H1 (cell line): ENCODE data around the gene GRIA1. TPM values are rescaled to one million over a fixed set of nuclear protein-coding genes. Genes with fewer than 3 reads are reported as not detected.

ENCODE experiments used
- CTCF ChIA-PET: fragments of 300-600 bp; sonication (Branson Sonifier 250); formaldehyde crosslinking; loops from one replicate; lab custom pipeline; 2021; ENCODE audit not compliant: partially characterized antibody; lab: Charles Lee
- POLR2A ChIA-PET: fragments of 300-600 bp; sonication (Branson Sonifier 250); formaldehyde crosslinking; loops from one replicate; lab custom pipeline; 2021; ENCODE audit warnings: inconsistent platforms; ENCODE audit not compliant: partially characterized antibody; lab: Charles Lee
- DNase-seq, 2 experiments: peaks; one replicate each; pipeline versions ENCODE4 v3.0.0 to v3.0.0-alpha.2; 2010 to 2022; ENCODE audit warnings: low spot score in 2 of 2, low read depth in 1 of 2, mixed read lengths in 1 of 2
- FAIRE-seq: peaks from 2 replicates; lab custom pipeline; 2011; peaks lifted over from hg19 to GRCh38; lab: Jason Lieb, UNC
- H2AFZ ChIP-seq: 2 replicates; pipeline ENCODE4 v1.8.1; 2012; ENCODE audit warnings: low read length, inconsistent platforms
- H2AK5ac ChIP-seq: 2 replicates; pipeline ENCODE4 v1.6.1; 2013; ENCODE audit warnings: low read depth, low read length
- H2BK120ac ChIP-seq: replicated peaks from 2 replicates; pipeline ENCODE3; 2013; ENCODE audit warnings: low read depth, low read length, inconsistent platforms
- H2BK12ac ChIP-seq: 2 replicates; pipeline ENCODE4 v1.6.1; 2013; ENCODE audit warnings: low read depth, low read length
- H2BK15ac ChIP-seq: 2 replicates; pipeline ENCODE4 v1.6.1; 2013; ENCODE audit warnings: low read length
- H2BK20ac ChIP-seq: 2 replicates; pipeline ENCODE4 v1.6.1; 2013; ENCODE audit warnings: low read length
- H2BK5ac ChIP-seq: 2 replicates; pipeline ENCODE4 v1.6.1; 2013; ENCODE audit warnings: low read depth, low read length
- H3K14ac ChIP-seq: 2 replicates; pipeline ENCODE4 v1.6.1; 2013; ENCODE audit warnings: inconsistent platforms; ENCODE audit not compliant: insufficient read length
- H3K18ac ChIP-seq: 2 replicates; pipeline ENCODE4 v1.6.1; 2013; ENCODE audit warnings: low read length; ENCODE audit errors: extremely low read depth
- H3K23ac ChIP-seq: 2 replicates; pipeline ENCODE4 v1.6.1; 2013; ENCODE audit warnings: inconsistent platforms; ENCODE audit not compliant: insufficient read length
- H3K23me2 ChIP-seq: 2 replicates; pipeline ENCODE4 v1.6.1; 2013; ENCODE audit warnings: low read depth, low read length
- H3K27ac ChIP-seq: 2 replicates; pipeline ENCODE4 v1.6.1; 2011; ENCODE audit warnings: low read depth, low read length, inconsistent platforms
- H3K27me3 ChIP-seq, 4 experiments: replicated peaks in 1 of 4; 1 replicate in 1 of 4; 2 replicates in 3 of 4; pipeline versions ENCODE4 v1.6.1 to v1.8.1; 2011 to 2013; ENCODE audit warnings: low read length in 3 of 4, mild to moderate bottlenecking in 3 of 4, inconsistent platforms in 2 of 4, mixed read lengths in 2 of 4, moderate library complexity in 1 of 4; ENCODE audit not compliant: control insufficient read depth in 3 of 4, insufficient read depth in 3 of 4; ENCODE audit errors: extremely low read depth in 1 of 4
- H3K36me3 ChIP-seq, 4 experiments: 2 replicates each; pipeline versions ENCODE4 v1.6.1 to v1.8.1; 2011 to 2013; ENCODE audit warnings: mild to moderate bottlenecking in 4 of 4, low read length in 3 of 4, moderate library complexity in 2 of 4, control low read depth in 1 of 4, inconsistent platforms in 1 of 4; ENCODE audit not compliant: insufficient read depth in 4 of 4, control insufficient read depth in 2 of 4
- H3K4ac ChIP-seq: replicated peaks from 2 replicates; pipeline ENCODE3; 2013; ENCODE audit warnings: low read length, low read depth, mixed read lengths, inconsistent platforms; ENCODE audit not compliant: insufficient read length
- H3K4me1 ChIP-seq, 4 experiments: replicated peaks in 1 of 4; 1 replicate in 1 of 4; 2 replicates in 3 of 4; pipeline versions ENCODE4 v1.6.1 to v1.8.1; 2011 to 2013; ENCODE audit warnings: low read length in 3 of 4, inconsistent platforms in 2 of 4, mixed read lengths in 1 of 4; ENCODE audit not compliant: insufficient read depth in 4 of 4, control insufficient read depth in 3 of 4
- H3K4me2 ChIP-seq, 2 experiments: 2 replicates each; pipeline versions ENCODE4 v1.6.1 to v1.8.1; 2011 to 2013; ENCODE audit warnings: low read depth in 2 of 2, low read length in 2 of 2, control low read depth in 1 of 2, inconsistent platforms in 1 of 2, mild to moderate bottlenecking in 1 of 2; ENCODE audit not compliant: insufficient read depth in 1 of 2
- H3K4me3 ChIP-seq, 4 experiments: fragments of 200-600, 300-600 bp in 1 of 4; sonication (generic), shearing (Covaris generic), sonication (Bioruptor Twin) in 1 of 4; 2 replicates each; pipeline versions ENCODE4 v1.5.1 to v1.8.1; 2011 to 2016; ENCODE audit warnings: low read length in 4 of 4, low read depth in 3 of 4, control low read depth in 2 of 4, inconsistent platforms in 2 of 4, mild to moderate bottlenecking in 2 of 4, mixed read lengths in 1 of 4, moderate library complexity in 1 of 4; ENCODE audit not compliant: insufficient read depth in 2 of 4; ENCODE audit errors: extremely low read depth in 1 of 4
- H3K56ac ChIP-seq: replicated peaks from 2 replicates; pipeline ENCODE3; 2013; ENCODE audit warnings: low read depth, mild to moderate bottlenecking, mixed read lengths, low read length, inconsistent platforms; ENCODE audit not compliant: insufficient read length
- H3K79me1 ChIP-seq: 2 replicates; pipeline ENCODE4 v1.6.1; 2013; ENCODE audit warnings: low read depth, low read length, control low read depth
- H3K79me2 ChIP-seq, 2 experiments: 2 replicates each; pipeline versions ENCODE4 v1.6.1 to v1.8.1; 2012 to 2013; ENCODE audit warnings: low read length in 2 of 2, mild to moderate bottlenecking in 2 of 2, inconsistent platforms in 1 of 2; ENCODE audit not compliant: insufficient read depth in 2 of 2, control insufficient read depth in 1 of 2
- H3K9ac ChIP-seq, 4 experiments: replicated peaks in 1 of 4; 1 replicate in 1 of 4; 2 replicates in 3 of 4; pipeline versions ENCODE4 v1.6.1 to v1.8.1; 2011 to 2013; ENCODE audit warnings: low read depth in 3 of 4, low read length in 3 of 4, control low read depth in 2 of 4, mild to moderate bottlenecking in 2 of 4, moderate library complexity in 2 of 4, inconsistent platforms in 1 of 4; ENCODE audit errors: extremely low read depth in 1 of 4
- H3K9me3 ChIP-seq, 2 experiments: 2 replicates each; pipeline versions ENCODE4 v1.6.1 to v1.8.1; 2012 to 2013; ENCODE audit warnings: mild to moderate bottlenecking in 2 of 2, moderate library complexity in 2 of 2, control low read depth in 1 of 2, inconsistent platforms in 1 of 2, low read depth in 1 of 2, low read length in 1 of 2, mixed read lengths in 1 of 2; ENCODE audit not compliant: insufficient read depth in 2 of 2
- H4K20me1 ChIP-seq, 2 experiments: replicated peaks in 1 of 2; 2 replicates each; pipeline versions ENCODE3 to v1.8.1; 2011 to 2013; ENCODE audit warnings: inconsistent platforms in 2 of 2, low read length in 2 of 2, mild to moderate bottlenecking in 1 of 2; ENCODE audit not compliant: insufficient read depth in 2 of 2, control insufficient read depth in 1 of 2
- H4K5ac ChIP-seq: 2 replicates; pipeline ENCODE4 v1.6.1; 2013; ENCODE audit warnings: low read length, low read depth, mixed read lengths, inconsistent platforms; ENCODE audit not compliant: insufficient read length
- H4K8ac ChIP-seq: 2 replicates; pipeline ENCODE4 v1.8.0; 2013; ENCODE audit warnings: mild to moderate bottlenecking, moderate library complexity, low read length, inconsistent platforms; ENCODE audit not compliant: insufficient read depth; ENCODE audit errors: extremely low read depth
- H4K91ac ChIP-seq: replicated peaks from 2 replicates; pipeline ENCODE3; 2013; ENCODE audit warnings: low read length, mixed read lengths, inconsistent platforms; ENCODE audit not compliant: insufficient read length
- ASH2L ChIP-seq: fragments of 200-600, 300-600 bp; sonication (generic); IDR thresholded peaks from one replicate; pipeline ENCODE4 v1.7.1; 2017; ENCODE audit warnings: low read length
- BCL11A ChIP-seq, 2 experiments: IDR thresholded peaks; one replicate each; pipeline ENCODE4 v1.6.1; 2011; ENCODE audit warnings: low read depth in 2 of 2, low read length in 2 of 2, mild to moderate bottlenecking in 2 of 2
- CHD1 ChIP-seq: IDR thresholded peaks from 2 replicates; pipeline ENCODE4 v1.6.1; 2012; ENCODE audit warnings: low read depth, low read length, improper control_type of control experiment
- CREB1 ChIP-seq: IDR thresholded peaks from 2 replicates; pipeline ENCODE4 v1.6.1; 2012; ENCODE audit warnings: inconsistent platforms
- EZH2 ChIP-seq: fragments of 200-600 bp; sonication (generic); IDR thresholded peaks from 2 replicates; pipeline ENCODE4 v1.7.1; 2012; ENCODE audit warnings: low read depth, mild to moderate bottlenecking, moderate library complexity, low read length, inconsistent platforms; ENCODE audit not compliant: severe bottlenecking
- HDAC6 ChIP-seq: IDR thresholded peaks from one replicate; pipeline ENCODE4 v1.7.1; 2012; ENCODE audit warnings: low read depth, mild to moderate bottlenecking, inconsistent platforms, low read length, moderate library complexity
- JUND ChIP-seq: IDR thresholded peaks from 2 replicates; pipeline ENCODE4 v1.6.1; 2011; ENCODE audit warnings: mild to moderate bottlenecking, improper control_type of control experiment, low read length
- POLR2A ChIP-seq, 2 experiments: IDR thresholded peaks; 1 replicate in 1 of 2; 2 replicates in 1 of 2; pipeline ENCODE4 v1.6.1; 2011; ENCODE audit warnings: low read depth in 2 of 2, low read length in 2 of 2, mild to moderate bottlenecking in 2 of 2; ENCODE audit errors: control extremely low read depth in 1 of 2
- RAD21 ChIP-seq, 2 experiments: IDR thresholded peaks in 1 of 2; conservative IDR thresholded peaks in 1 of 2; 2 replicates each; pipeline ENCODE4 v1.6.1; 2011; ENCODE audit warnings: low read depth in 2 of 2, low read length in 2 of 2, improper control_type of control experiment in 1 of 2, inconsistent platforms in 1 of 2, mild to moderate bottlenecking in 1 of 2, moderate library complexity in 1 of 2
- SAP30 ChIP-seq: fragments of 300-600 bp; sonication (generic); IDR thresholded peaks from 2 replicates; pipeline ENCODE4 v1.7.1; 2012; ENCODE audit warnings: low read length, moderate library complexity, mild to moderate bottlenecking, inconsistent platforms; ENCODE audit not compliant: insufficient read depth, insufficient replicate concordance
- SRF ChIP-seq: IDR thresholded peaks from 2 replicates; pipeline ENCODE4 v1.6.1; 2011; ENCODE audit warnings: mild to moderate bottlenecking, low read depth, low read length, moderate library complexity
- WGBS, 2 experiments: shearing (Covaris generic) in 1 of 2; methylation state at CpG; one replicate each; pipeline versions ENCODE4 v1.1.6 to v1.1.7; 2013 to 2015; ENCODE audit warnings: low lambda C conversion rate in 2 of 2, mixed read lengths in 2 of 2, inconsistent platforms in 1 of 2, low coverage in 1 of 2, missing lambda C conversion rate in 1 of 2; ENCODE audit not compliant: insufficient replicate concordance in 2 of 2, insufficient coverage in 1 of 2, insufficient read length in 1 of 2; ENCODE audit errors: extremely low coverage in 1 of 2, missing lambda C conversion rate in 1 of 2; 5-methylcytosine and 5-hydroxymethylcytosine counted together
- polyA plus RNA-seq, 7 experiments: library from polyadenylated mRNA; depleted of rRNA in 3 of 7; stranded (reverse) in 5 of 7; unstranded in 2 of 7; fragments of >200 nt in 5 of 7; fragments of 200-250 nt in 2 of 7; gene quantifications; 1 replicate in 5 of 7; 2 replicates in 1 of 7; 4 replicates in 1 of 7; pipeline versions ENCODE4 v1.2.1 to v1.2.3, GENCODE V29; 2011 to 2013; ENCODE audit warnings: missing spikeins in 2 of 7, mixed read lengths in 2 of 7
- total RNA-seq: library from RNA; stranded (reverse); fragmentation: NEBNext Ultra II Directional; extraction: Animal tissue kit (Norgen Biotek cat#: 25700); gene quantifications from 2 replicates; pipeline ENCODE4 v1.2.1, GENCODE V29; 2021
- TF ChIP-seq, protein P1 (sequence below): IDR thresholded peaks from 2 replicates; pipeline ENCODE4 v1.6.1; 2011; ENCODE audit warnings: low read depth, mild to moderate bottlenecking, low read length; ENCODE audit not compliant: insufficient read depth

GRIA1 gene
- total and polyA plus RNA-seq, 2 of the 8 experiments (the other 6 are each of a cell fraction or from before 2014, with no cell fraction given), result 0.97 to 2.5 TPM

DNA sequence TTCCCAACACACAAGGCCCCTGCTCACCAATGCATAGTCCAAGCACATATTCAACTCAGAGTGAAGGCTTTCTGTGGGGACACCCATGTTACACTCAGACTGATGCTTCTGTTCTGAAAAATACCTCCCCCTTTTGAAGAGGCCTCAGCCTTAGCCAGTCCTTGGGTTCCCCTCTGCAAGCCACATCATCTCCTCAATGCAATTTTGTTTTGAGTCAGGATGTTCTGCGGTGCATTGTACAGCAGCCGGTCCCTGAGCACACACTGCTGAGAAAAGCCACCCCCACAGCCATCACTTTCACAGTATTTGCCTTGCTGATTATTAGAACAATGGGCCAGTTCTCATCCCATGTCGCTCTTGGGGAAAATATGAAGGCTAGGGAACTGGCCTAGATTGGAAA lies 307.0 kb downstream of the GRIA1 start:
- H4K8ac ChIP-seq, result no peak overlapping the region
- no peak overlapping the region for H3K4me3 ChIP-seq
- H2BK20ac ChIP-seq, result no peak overlapping the region
- no peaks in the 10 kb centered on the region for H3K36me3 ChIP-seq
- no peak overlapping the region for H3K23ac ChIP-seq
- ChIA-PET POLR2A (no interaction called here), CTCF (interaction anchor here (1.7 kb wide), 1 partner anchor 167 kb away, joined by 4 read pairs; no protein-coding TSS in a partner anchor)
- no peak overlapping the region for H4K91ac ChIP-seq
- H3K23me2 ChIP-seq, result no peaks in the 10 kb centered on the region; the same call in 1 of the 2 replicates
- 94% methylated on average over 3 of the region's 3 CpGs; no CpG with 5 or more reads in 1 of the 2 experiments for WGBS, 2 experiments
- H3K4me2 ChIP-seq, result no peak overlapping the region
- no peaks in the 10 kb centered on the region for H3K9me3 ChIP-seq
- H2BK120ac ChIP-seq, result no peak overlapping the region
- H3K27me3 ChIP-seq, result no peaks in the 10 kb centered on the region; a peak in 1 of 7 replicates
- no peak overlapping the region for H3K18ac ChIP-seq
- TF ChIP-seq RAD21 (IDR thresholded peaks at IDR 0.05 in 1 of 2, conservative IDR thresholded peaks at IDR 0.05 in 1 of 2; ENCODE audit: low read depth in 2 of 2, low read length in 2 of 2), result no peak
- no peak for TF ChIP-seq SRF
- TF ChIP-seq HDAC6, result no peak
- TF ChIP-seq CHD1, result no peak
- TF ChIP-seq JUND, result no peak
- TF ChIP-seq EZH2, result no peak
- no peak for TF ChIP-seq CREB1
- no peak for TF ChIP-seq POLR2A (IDR thresholded peaks at IDR 0.05; ENCODE audit: control extremely low read depth in 1 of 2, low read depth in 2 of 2, low read length in 2 of 2)
- TF ChIP-seq SAP30, result no peak
- TF ChIP-seq, protein P1, sequence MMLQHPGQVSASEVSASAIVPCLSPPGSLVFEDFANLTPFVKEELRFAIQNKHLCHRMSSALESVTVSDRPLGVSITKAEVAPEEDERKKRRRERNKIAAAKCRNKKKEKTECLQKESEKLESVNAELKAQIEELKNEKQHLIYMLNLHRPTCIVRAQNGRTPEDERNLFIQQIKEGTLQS, result no peak
- no peak for TF ChIP-seq BCL11A (IDR thresholded peaks at IDR 0.05; ENCODE audit: low read depth in 2 of 2, low read length in 2 of 2)
- no peak for TF ChIP-seq ASH2L
- no peak for FAIRE-seq
- no peaks in the 10 kb centered on the region for H3K79me1 ChIP-seq
- no peaks in the 10 kb centered on the region for H3K4me1 ChIP-seq
- no peak for DNase-seq
- H3K4ac ChIP-seq, result no peak overlapping the region
- no peaks in the 10 kb centered on the region for H3K79me2 ChIP-seq
- H3K27ac ChIP-seq, result no peak overlapping the region
- no peak overlapping the region for H2AK5ac ChIP-seq
- no peak overlapping the region for H2AFZ ChIP-seq
- H4K20me1 ChIP-seq, result no peaks in the 10 kb centered on the region
- H2BK15ac ChIP-seq, result no peak overlapping the region
- H3K9ac ChIP-seq, result no peak overlapping the region
- no peak overlapping the region for H3K56ac ChIP-seq
- no peak overlapping the region for H2BK5ac ChIP-seq
- H4K5ac ChIP-seq, result no peak overlapping the region
- no peak overlapping the region for H2BK12ac ChIP-seq
- H3K14ac ChIP-seq, result no peak overlapping the region
